Prostate gland (tissue), 2 donors: ENCODE data around the gene MAPK8IP2.

Experiments used
- POLR2A ChIP-seq: fragments of 450-650 bp; IDR thresholded peaks from one replicate; pipeline ENCODE4 v1.6.1; 2016; ENCODE audit warnings: antibody characterized with exemption, mild to moderate bottlenecking
- TF ChIP-seq, protein P1 (sequence below), 4 experiments: fragments of 200-600 bp in 2 of 4; fragments of 450-650 bp in 2 of 4; sonication (generic) in 2 of 4; IDR thresholded peaks; 1 replicate in 3 of 4; 2 replicates in 1 of 4; pipeline ENCODE4 v1.5.1; 2016 to 2019; ENCODE audit warnings: antibody characterized with exemption in 4 of 4, mild to moderate bottlenecking in 2 of 4, moderate library complexity in 2 of 4

DNA sequence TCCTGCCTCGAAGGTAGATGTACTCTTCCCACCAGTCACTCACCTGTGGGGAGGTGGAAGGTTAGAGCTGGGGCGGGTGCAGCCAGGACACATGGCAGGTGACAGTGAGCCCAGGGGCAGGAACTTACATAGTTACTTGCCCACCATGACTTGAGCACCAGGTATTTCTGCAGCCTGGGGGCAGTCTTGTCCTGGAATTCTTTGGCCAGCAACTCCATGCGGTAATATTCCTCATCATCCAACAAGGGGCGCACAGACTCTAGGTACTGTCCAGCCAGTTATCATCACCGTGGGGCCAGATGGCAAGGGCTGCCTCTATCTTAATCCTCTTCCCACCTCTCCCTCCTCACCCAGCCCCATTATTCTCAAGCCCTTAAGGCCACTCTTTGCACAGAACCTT, 24.5 kb upstream of the MAPK8IP2 start:
- no peak for TF ChIP-seq POLR2A
- TF ChIP-seq, protein P1, sequence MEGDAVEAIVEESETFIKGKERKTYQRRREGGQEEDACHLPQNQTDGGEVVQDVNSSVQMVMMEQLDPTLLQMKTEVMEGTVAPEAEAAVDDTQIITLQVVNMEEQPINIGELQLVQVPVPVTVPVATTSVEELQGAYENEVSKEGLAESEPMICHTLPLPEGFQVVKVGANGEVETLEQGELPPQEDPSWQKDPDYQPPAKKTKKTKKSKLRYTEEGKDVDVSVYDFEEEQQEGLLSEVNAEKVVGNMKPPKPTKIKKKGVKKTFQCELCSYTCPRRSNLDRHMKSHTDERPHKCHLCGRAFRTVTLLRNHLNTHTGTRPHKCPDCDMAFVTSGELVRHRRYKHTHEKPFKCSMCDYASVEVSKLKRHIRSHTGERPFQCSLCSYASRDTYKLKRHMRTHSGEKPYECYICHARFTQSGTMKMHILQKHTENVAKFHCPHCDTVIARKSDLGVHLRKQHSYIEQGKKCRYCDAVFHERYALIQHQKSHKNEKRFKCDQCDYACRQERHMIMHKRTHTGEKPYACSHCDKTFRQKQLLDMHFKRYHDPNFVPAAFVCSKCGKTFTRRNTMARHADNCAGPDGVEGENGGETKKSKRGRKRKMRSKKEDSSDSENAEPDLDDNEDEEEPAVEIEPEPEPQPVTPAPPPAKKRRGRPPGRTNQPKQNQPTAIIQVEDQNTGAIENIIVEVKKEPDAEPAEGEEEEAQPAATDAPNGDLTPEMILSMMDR (IDR thresholded peaks at IDR 0.05): peak in 1 of 4 experiments; percentile 17
